Measurements from ENCODE around the gene UNC93B1. TPM values are rescaled to one million over a fixed set of nuclear protein-coding genes. Genes with fewer than 3 reads are reported as not detected.

The UNC93B1 gene
- total and polyA plus RNA-seq, 2 of the 13 experiments (the other 11 are each of a cell fraction or from before 2014, with no cell fraction given), result 8.8 to 18.9 TPM

DNA sequence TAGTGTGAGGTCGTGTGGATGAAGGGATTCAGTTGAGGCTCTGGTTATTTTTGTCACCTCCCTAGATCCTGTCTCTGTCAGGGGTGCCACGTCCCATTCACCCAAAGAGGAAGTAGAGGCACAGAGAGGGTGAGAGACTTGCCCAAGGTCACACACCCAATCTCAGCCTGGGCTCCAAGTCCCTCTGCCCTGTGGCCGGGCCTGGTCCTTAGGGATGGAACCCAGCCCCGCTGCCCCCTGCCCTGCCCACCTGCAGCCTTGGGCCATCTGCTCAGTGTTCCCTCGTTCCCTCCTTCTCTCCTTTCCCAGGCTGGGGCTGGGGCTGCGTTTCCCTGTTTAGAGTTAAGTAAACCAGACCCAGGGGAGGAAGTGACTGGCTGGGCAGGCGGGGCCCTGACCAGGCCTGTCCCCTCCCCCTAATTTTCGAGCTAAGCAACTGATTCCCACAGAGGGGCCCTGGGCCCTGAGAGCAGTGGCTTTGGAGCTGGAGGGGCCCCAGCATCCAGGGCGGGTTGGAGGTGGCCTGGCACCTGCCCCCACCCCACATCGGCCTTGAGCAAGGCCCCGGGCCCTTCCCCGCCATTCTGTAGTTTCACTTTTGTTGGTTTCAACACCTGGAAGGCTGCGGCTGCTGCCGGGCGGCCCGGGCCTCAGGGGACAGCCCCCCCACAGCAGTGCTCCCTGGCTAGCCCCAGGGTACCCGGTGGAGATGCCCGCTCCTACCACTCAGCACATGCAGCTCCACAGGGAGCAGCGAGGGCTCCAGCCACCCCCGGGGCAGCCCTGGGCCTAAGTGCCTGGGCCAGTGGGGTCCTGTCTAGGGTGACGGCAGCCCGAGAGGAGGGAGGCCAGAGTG lies 36.4 kb upstream of the UNC93B1 start (continued):
- TF ChIP-seq, protein P1, sequence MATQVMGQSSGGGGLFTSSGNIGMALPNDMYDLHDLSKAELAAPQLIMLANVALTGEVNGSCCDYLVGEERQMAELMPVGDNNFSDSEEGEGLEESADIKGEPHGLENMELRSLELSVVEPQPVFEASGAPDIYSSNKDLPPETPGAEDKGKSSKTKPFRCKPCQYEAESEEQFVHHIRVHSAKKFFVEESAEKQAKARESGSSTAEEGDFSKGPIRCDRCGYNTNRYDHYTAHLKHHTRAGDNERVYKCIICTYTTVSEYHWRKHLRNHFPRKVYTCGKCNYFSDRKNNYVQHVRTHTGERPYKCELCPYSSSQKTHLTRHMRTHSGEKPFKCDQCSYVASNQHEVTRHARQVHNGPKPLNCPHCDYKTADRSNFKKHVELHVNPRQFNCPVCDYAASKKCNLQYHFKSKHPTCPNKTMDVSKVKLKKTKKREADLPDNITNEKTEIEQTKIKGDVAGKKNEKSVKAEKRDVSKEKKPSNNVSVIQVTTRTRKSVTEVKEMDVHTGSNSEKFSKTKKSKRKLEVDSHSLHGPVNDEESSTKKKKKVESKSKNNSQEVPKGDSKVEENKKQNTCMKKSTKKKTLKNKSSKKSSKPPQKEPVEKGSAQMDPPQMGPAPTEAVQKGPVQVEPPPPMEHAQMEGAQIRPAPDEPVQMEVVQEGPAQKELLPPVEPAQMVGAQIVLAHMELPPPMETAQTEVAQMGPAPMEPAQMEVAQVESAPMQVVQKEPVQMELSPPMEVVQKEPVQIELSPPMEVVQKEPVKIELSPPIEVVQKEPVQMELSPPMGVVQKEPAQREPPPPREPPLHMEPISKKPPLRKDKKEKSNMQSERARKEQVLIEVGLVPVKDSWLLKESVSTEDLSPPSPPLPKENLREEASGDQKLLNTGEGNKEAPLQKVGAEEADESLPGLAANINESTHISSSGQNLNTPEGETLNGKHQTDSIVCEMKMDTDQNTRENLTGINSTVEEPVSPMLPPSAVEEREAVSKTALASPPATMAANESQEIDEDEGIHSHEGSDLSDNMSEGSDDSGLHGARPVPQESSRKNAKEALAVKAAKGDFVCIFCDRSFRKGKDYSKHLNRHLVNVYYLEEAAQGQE (IDR thresholded peaks at IDR 0.05; ENCODE audit: borderline replicate concordance in 1 of 2, low read depth in 1 of 2, low read length in 2 of 2), result no peak
- TF ChIP-seq GFI1 (CRISPR knock-in tag; IDR thresholded peaks at IDR 0.05; ENCODE audit: borderline replicate concordance) (peak; percentile 46; the same call in 1 of the 2 replicates), NCOR1 (IDR thresholded peaks at IDR 0.05; ENCODE audit: borderline replicate concordance, low read length) (no peak), ZNF552 (CRISPR knock-in tag; IDR thresholded peaks at IDR 0.05; ENCODE audit: borderline replicate concordance) (no peak), ZNF382 (CRISPR knock-in tag; IDR thresholded peaks at IDR 0.05; ENCODE audit: borderline replicate concordance) (no peak), IKZF1 (IDR thresholded peaks at IDR 0.05) (no peak), MAF1 (CRISPR knock-in tag; IDR thresholded peaks at IDR 0.05; ENCODE audit: borderline replicate concordance) (no peak), NFYB (CRISPR knock-in tag; IDR thresholded peaks at IDR 0.05) (no peak), HMGA1 (CRISPR knock-in tag; conservative IDR thresholded peaks at IDR 0.05) (no peak), ZSCAN22 (CRISPR knock-in tag; IDR thresholded peaks at IDR 0.05) (no peak), ZZZ3 (CRISPR knock-in tag; IDR thresholded peaks at IDR 0.05; ENCODE audit: borderline replicate concordance) (no peak), ZNF556 (CRISPR knock-in tag; IDR thresholded peaks at IDR 0.05; ENCODE audit: borderline replicate concordance) (no peak), ZNF572 (CRISPR knock-in tag; IDR thresholded peaks at IDR 0.05) (no peak), GLMP (CRISPR knock-in tag; IDR thresholded peaks at IDR 0.05; ENCODE audit: borderline replicate concordance) (no peak), HMGXB4 (CRISPR knock-in tag; IDR thresholded peaks at IDR 0.05; ENCODE audit: borderline replicate concordance in 1 of 2, low read depth in 1 of 2) (0 out of 4 replicates have a peak, but pooled peaks have one; percentile 6 to 54), MEIS2 (CRISPR knock-in tag; IDR thresholded peaks at IDR 0.05) (no peak), ZNF724P (CRISPR knock-in tag; IDR thresholded peaks at IDR 0.05; ENCODE audit: borderline replicate concordance) (no peak), ZBTB39 (CRISPR knock-in tag; IDR thresholded peaks at IDR 0.05) (peak; percentile 49; the same call in 1 of the 2 replicates)
- TF ChIP-seq, protein P2, sequence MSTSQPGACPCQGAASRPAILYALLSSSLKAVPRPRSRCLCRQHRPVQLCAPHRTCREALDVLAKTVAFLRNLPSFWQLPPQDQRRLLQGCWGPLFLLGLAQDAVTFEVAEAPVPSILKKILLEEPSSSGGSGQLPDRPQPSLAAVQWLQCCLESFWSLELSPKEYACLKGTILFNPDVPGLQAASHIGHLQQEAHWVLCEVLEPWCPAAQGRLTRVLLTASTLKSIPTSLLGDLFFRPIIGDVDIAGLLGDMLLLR (CRISPR knock-in tag; IDR thresholded peaks at IDR 0.05), result no peak
